GM21529 (cell line): ENCODE data around the gene MED26.
"Not testable (repeated sequence)": the region's sequence is repeated elsewhere in the genome, so short reads cannot be mapped to it uniquely, and the experiment has no call there.

Source experiments
- ATAC-seq: cut with Tn5 transposase; IDR thresholded peaks from one replicate; pipeline ENCODE4 v1.9.1; 2021; ENCODE audit not compliant: unreplicated experiment

MED26 gene

GRCh38 chr19:16575861-16576689 is 51.9 kb downstream of the MED26 start:
- ATAC-seq: no peak

- no peak for ATAC-seq
Observed at GRCh38 chr19:16575282-16575681, 52.7 kb downstream of the MED26 start.

- no peak for ATAC-seq
Observed at GRCh38 chr19:16573925-16574324, 54.1 kb downstream of the MED26 start.

- no peak for ATAC-seq
Observed at GRCh38 chr19:16573296-16573695, 54.7 kb downstream of the MED26 start.

DNA sequence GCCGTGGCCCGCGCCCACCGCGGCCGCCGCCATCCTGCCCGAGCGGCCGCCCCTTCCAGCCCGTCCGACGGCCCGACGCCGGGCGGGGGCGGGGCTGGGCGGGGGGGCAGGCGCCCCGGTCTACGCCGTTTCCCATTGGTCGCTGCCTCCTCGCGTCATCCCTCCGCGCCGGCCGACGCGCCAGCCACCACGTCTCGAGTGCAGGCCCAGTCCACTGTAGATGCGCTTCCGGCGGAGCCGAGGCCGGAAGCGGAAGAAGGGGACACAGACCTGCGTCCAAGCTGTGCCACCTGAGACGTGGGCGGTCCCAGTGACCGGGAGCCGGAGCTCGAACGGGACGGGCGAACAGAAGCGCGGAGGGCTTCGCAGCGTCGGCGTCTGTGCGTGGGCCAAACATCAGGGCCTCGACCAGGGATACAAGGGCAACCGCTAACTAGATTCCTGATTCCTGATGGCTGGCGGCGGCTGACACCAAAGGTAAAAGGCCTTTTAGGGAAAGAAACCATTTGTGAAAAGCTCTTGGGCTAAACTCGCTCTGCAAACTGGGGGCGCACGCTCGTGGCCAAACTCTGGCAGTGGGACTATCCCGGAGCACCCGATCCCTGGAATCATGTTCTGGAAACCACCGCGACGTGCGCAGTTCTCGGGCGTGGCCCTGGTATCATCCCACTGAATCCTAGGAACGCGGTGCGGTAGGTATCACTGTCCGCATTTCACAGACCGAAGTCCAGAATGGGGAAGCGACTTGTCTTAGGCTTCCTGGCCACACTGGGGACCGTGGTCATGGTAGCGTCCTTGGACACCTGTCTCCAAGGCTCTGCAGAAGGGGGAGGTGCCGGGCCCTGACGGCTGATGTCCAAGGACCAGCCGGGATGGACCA is 55.4 kb downstream of the MED26 start, which contains the start of gene SLC35E1:
Gene SLC35E1, minus strand, starts transcription at position 84 of the 880 bp plus-strand sequence. Its CDS starts 51 bp downstream, at position 33.
- ATAC-seq: peak; percentile 75

GRCh38 chr19:16571822-16572331 is 56.1 kb downstream of the MED26 start:
- peak; percentile 28 for ATAC-seq

DNA sequence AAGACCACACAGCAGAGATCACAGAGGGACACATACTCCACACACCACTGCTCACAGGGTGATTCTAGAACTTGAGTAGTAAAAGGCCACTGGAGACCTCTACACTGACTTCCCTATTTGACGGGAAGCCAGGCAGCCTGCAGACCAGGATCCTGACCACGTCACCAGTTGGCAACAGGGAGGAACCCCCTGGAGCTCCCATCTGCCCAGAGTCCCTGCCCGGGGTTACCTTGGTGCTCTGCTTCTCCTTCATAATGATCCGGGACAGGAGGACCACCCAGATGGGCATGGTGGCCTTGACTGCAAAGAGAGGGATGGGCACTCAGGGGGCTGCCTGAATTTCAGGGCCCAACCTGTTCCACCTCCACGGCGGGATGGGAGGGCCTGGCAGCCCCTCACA is 56.7 kb downstream of the MED26 start:
- no peak for ATAC-seq

- no peak for ATAC-seq
Observed at GRCh38 chr19:16569609-16570320, 58.2 kb downstream of the MED26 start.

DNA sequence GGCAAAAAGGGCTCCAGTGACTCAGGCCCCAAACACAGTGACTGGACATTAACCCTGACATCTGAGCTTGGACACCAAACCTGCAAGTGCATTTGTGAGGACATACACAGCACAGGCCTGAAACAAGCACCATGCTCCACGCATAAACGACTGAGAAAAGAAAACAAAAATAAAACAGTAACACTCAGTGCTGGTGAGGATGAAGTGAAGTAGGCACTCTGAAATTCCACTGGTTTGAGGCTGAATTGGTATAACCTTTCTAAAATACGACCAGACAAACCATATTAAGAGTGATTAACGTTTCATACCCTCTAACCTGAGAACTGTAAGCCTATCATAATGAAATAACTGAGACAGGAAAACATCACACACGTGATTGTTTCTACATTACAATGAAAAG is 61.3 kb downstream of the MED26 start:
- ATAC-seq: no peak

DNA sequence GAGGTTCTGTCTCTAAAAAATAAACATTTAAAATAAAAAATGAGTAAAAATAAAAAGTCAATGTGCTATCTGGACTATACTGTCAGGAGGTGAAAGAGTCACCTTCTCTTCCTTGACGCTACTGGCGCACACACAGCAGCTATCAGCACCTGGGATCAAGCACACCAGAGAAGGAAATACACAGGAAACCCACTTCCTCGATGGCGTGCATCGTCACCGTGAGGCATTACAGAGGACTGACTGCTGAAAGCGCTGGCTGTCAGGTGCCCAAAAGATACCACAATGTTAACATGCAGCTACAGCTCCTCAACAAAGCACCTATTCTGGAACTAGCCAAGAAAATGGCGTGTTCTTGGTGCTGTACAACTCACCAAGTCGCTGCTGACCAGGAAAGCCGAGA is 61.8 kb downstream of the MED26 start:
- no peak for ATAC-seq

- ATAC-seq: no peak
Observed at GRCh38 chr19:16564842-16565241, 63.2 kb downstream of the MED26 start.

DNA sequence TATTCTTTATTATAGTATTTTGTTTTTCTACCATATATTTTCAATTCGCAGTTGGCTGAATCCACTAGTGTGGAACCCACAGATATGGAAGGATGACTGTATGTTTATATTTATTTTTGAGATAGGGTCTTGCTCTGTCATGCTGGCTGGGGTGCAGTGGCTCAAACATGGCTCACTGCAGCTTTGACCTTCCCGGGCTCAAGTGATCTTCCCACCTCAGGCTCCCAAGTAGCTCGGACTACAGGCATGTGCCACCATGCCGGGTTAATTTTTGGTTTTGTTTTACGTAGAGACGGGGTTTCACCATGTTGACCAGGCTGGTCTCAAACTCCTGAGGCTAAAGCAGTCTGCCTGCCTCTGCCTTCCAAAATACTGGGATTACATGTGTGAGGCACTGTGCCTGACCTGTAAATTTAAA is 65.4 kb downstream of the MED26 start:
- no peak for ATAC-seq

- no peak for ATAC-seq
Observed at GRCh38 chr19:16561382-16561781, 66.6 kb downstream of the MED26 start.

DNA sequence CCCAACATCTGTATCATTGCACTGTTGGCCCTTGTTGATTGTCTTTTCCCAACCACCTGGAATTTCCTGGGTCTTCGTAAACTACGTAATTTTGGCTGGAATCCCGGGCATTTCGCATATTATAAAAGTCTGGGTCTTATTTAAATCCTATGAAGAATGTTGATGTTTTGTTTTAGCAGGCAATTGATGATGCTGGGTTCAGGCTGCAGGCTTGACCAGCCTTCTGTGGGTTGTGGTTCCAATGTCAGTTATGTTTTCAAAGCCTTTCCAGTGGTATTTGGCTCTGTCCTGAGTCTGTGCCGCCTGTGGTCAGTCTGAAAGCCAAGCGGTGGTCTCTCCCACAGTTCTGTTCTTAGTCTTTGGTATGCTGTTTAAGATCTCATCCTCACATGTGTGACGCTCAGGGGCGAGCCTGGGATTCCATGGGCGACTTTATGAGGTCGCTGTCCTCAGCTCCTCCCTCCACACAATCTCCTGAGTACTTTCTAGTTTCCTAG is 68.2 kb downstream of the MED26 start:
- ATAC-seq: no peak

GRCh38 chr19:16554776-16555175 is 73.2 kb downstream of the MED26 start:
- no peak for ATAC-seq

GRCh38 chr19:16551902-16552301 is 76.1 kb downstream of the MED26 start:
- ATAC-seq: not testable (repeated sequence)

DNA sequence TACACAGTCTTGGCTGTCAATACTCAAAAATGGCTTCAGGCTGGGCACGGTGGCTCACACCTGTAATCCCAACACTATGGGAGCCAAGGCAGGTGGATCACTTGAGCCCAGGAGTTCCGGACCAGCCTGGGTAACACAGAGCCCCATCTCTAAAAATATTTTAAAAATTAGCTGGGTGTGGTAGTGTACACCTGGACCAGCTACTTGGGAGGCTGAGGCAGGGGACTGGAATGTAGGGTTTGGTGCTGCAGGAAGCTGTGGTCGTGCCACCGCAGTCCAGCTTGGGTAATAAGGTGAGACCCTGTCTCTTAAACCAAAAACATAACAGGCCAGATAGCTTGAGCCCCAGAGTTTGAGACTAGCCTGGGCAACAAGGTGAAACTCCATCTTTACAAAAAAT is 79.0 kb downstream of the MED26 start:
- no peak for ATAC-seq

GRCh38 chr19:16544473-16545231 is 83.4 kb downstream of the MED26 start:
- no peak for ATAC-seq

DNA sequence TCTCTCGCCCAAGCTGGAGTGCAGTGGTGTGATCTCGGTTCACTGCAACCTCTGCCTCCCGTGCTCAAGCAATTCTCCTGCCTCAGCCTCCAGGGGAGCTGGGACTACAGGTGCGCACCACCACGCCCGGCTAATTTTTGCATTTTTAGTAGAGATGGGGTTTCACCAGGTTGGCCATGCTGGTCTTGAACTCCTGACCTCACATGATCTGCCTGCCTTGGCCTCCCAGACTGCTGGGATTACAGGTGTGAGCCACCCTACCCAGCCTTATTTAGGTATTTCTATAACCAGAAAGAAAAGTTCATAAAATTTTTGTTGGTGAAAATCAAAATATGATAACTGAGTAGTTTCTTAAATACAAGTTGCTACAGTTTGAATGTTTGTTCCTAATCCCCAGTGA is 84.3 kb downstream of the MED26 start:
- ATAC-seq: not testable (repeated sequence)

DNA sequence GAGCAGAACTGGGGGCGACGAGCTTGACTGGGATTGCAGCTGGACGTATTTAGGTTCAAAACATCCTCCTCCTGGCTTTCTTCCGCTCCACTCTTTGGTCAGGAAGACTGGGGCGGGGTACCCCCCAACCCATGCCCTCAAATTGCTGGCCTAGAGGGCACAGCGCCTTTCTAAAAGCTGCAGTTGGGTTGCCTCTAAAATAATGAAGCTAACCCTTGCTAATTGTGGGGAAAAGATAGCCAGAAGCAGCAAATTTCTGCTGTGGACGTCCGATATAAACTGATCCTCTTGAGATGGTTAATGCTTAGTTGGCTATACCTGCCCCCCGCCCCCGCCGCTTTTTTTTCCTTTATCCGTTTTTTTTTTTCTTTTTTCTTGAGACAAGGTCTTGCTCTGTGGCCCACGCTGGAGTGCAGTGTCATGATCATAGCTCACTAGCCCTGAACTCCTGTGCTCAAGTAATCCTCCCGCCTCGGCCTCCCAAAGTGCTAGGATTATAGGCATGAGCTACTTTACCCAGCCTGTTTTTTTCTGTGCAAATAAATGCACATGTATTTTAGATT is 85.0 kb downstream of the MED26 start:
- ATAC-seq: no peak
